ENCODE data around the gene OTX1.

GRCh38 chr2:63071664-63072063 is 21.0 kb downstream of the OTX1 start:
- TF ChIP-seq, protein P1, sequence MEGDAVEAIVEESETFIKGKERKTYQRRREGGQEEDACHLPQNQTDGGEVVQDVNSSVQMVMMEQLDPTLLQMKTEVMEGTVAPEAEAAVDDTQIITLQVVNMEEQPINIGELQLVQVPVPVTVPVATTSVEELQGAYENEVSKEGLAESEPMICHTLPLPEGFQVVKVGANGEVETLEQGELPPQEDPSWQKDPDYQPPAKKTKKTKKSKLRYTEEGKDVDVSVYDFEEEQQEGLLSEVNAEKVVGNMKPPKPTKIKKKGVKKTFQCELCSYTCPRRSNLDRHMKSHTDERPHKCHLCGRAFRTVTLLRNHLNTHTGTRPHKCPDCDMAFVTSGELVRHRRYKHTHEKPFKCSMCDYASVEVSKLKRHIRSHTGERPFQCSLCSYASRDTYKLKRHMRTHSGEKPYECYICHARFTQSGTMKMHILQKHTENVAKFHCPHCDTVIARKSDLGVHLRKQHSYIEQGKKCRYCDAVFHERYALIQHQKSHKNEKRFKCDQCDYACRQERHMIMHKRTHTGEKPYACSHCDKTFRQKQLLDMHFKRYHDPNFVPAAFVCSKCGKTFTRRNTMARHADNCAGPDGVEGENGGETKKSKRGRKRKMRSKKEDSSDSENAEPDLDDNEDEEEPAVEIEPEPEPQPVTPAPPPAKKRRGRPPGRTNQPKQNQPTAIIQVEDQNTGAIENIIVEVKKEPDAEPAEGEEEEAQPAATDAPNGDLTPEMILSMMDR (IDR thresholded peaks at IDR 0.05): no peak
- no peak for TF ChIP-seq POLR2A (IDR thresholded peaks at IDR 0.05)
